Body of pancreas (tissue), 4 donors: Measurements from ENCODE around the gene FAM107A. TPM values are rescaled to one million over a fixed set of nuclear protein-coding genes. Genes with fewer than 3 reads are reported as not detected.

Experiments
- ATAC-seq: fragments of 150-250 bp; one replicate; pipeline ENCODE4 v1.9.1; 2016
- DNase-seq, 4 donors: peaks; one replicate each; pipeline ENCODE4 v3.0.0-alpha.2; 2019
- H3K27ac ChIP-seq, 4 donors: fragments of 200-600 bp; sonication (generic); 1 replicate in 3 of 4; 2 replicates in 1 of 4; pipeline versions ENCODE4 v1.5.1 to v1.6.1; 2016 to 2019; ENCODE audit warnings: mild to moderate bottlenecking in 1 of 4, mixed read lengths in 1 of 4, moderate library complexity in 1 of 4
- H3K27me3 ChIP-seq, 2 donors: fragments of 200-600 bp; sonication (generic); one replicate each; pipeline ENCODE4 v1.6.0; 2016; ENCODE audit warnings: mild to moderate bottlenecking in 1 of 2
- H3K36me3 ChIP-seq, 2 donors: fragments of 200-600 bp; sonication (generic); replicated peaks in 1 of 2; 2 replicates each; pipeline ENCODE4 v1.5.1; 2016; ENCODE audit warnings: low read depth in 2 of 2; ENCODE audit not compliant: insufficient read depth in 1 of 2
- H3K4me1 ChIP-seq: fragments of 200-600 bp; sonication (generic); one replicate; pipeline ENCODE4 v1.6.0; 2016
- H3K4me3 ChIP-seq, 2 donors: fragments of 200-600 bp; sonication (generic); 1 replicate in 1 of 2; 2 replicates in 1 of 2; pipeline ENCODE4 v1.5.1; 2016 to 2019
- H3K9me3 ChIP-seq, 3 donors: fragments of 200-600 bp; sonication (generic); 1 replicate in 2 of 3; 2 replicates in 1 of 3; pipeline ENCODE4 v1.5.1; 2016
- POLR2A ChIP-seq, 3 donors: fragments of 450-650 bp; IDR thresholded peaks; one replicate each; pipeline ENCODE4 v1.6.1; 2016; ENCODE audit warnings: antibody characterized with exemption in 3 of 3, mild to moderate bottlenecking in 2 of 3
- WGBS, 2 donors: methylation state at CpG; one replicate each; pipeline ENCODE4 v1.1.5; 2017; 5-methylcytosine and 5-hydroxymethylcytosine counted together
- intact Hi-C: fragments of 100-400 bp; cut with DNase I; formaldehyde crosslinking; loops from one replicate; pipeline ENCODE4 v1.15.1; 2023
- total RNA-seq, 2 donors: library from RNA; depleted of rRNA; stranded (reverse); fragments of >200 nt; gene quantifications; one replicate each; pipeline ENCODE4 v1.1.0, GENCODE V29; 2016
- TF ChIP-seq, protein P1 (sequence below), 7 experiments: fragments of 450-650 bp in 4 of 7; fragments of 200-600 bp in 3 of 7; sonication (generic) in 3 of 7; IDR thresholded peaks; one replicate each; pipeline ENCODE4 v1.5.1; 2016 to 2019; ENCODE audit warnings: antibody characterized with exemption in 7 of 7

FAM107A gene
- total RNA-seq, 2 donors from 2014 or later: 14.5 to 26.4 TPM

DNA sequence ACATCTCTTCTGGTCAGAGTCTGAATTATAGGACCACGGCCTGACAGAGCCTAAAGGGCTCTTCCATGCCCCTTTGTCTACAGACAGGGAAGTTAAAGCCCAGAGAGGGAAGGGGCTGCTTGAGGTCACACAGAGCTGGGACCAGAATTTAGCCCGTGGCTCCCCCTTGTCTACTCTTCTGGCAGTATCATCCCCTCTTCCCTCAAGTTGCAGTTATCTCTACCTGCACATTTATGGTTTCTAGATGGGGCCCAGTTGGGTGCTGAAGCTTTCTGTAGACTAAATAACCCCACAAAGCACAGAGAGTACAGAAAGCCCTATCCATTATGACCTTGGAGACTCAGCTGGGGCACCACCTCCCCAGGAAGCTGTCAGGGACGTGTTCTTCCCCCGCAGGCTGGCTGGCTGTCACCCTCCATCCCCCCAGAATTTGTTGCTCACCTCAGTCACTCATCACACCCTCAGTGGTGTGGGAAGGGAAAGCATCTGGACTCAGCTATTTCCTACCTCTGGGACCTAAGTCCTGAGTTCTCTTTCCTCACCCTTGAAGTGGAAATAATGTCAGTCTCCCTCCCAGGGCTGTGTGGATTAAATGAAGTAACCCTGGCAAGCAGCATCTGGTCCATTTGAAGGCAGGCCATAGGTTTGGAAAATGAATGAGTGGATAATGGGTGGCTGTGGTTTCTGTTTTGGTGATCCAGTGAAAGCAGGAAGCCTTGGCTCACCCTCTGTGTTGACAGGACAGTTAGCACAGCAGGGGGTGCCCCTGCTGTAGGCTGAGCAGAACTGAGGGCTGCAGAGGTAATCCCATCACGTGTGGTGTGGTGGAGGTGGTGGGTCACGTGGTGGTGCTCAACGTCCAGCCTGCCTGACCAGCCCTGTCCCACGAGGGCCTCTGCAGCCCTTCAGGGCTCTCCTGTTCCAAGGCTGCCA is 56.5 kb downstream of the FAM107A start:
- H3K4me1 ChIP-seq: no peaks in the 10 kb centered on the region
- ATAC-seq (no peak), DNase-seq (no peak)
- WGBS, 2 donors: 71% methylated on average over 8 of the region's 8 CpGs
- intact Hi-C loops: no loop called here
- H3K27me3 ChIP-seq: no peaks in the 10 kb centered on the region
- no peak overlapping the region for H3K4me3 ChIP-seq
- TF ChIP-seq, protein P1, sequence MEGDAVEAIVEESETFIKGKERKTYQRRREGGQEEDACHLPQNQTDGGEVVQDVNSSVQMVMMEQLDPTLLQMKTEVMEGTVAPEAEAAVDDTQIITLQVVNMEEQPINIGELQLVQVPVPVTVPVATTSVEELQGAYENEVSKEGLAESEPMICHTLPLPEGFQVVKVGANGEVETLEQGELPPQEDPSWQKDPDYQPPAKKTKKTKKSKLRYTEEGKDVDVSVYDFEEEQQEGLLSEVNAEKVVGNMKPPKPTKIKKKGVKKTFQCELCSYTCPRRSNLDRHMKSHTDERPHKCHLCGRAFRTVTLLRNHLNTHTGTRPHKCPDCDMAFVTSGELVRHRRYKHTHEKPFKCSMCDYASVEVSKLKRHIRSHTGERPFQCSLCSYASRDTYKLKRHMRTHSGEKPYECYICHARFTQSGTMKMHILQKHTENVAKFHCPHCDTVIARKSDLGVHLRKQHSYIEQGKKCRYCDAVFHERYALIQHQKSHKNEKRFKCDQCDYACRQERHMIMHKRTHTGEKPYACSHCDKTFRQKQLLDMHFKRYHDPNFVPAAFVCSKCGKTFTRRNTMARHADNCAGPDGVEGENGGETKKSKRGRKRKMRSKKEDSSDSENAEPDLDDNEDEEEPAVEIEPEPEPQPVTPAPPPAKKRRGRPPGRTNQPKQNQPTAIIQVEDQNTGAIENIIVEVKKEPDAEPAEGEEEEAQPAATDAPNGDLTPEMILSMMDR (IDR thresholded peaks at IDR 0.05): no peak
- TF ChIP-seq POLR2A (IDR thresholded peaks at IDR 0.05): no peak
- no peak overlapping the region for H3K27ac ChIP-seq
- no peaks in the 10 kb centered on the region for H3K9me3 ChIP-seq
- H3K36me3 ChIP-seq: no peaks in the 10 kb centered on the region

DNA sequence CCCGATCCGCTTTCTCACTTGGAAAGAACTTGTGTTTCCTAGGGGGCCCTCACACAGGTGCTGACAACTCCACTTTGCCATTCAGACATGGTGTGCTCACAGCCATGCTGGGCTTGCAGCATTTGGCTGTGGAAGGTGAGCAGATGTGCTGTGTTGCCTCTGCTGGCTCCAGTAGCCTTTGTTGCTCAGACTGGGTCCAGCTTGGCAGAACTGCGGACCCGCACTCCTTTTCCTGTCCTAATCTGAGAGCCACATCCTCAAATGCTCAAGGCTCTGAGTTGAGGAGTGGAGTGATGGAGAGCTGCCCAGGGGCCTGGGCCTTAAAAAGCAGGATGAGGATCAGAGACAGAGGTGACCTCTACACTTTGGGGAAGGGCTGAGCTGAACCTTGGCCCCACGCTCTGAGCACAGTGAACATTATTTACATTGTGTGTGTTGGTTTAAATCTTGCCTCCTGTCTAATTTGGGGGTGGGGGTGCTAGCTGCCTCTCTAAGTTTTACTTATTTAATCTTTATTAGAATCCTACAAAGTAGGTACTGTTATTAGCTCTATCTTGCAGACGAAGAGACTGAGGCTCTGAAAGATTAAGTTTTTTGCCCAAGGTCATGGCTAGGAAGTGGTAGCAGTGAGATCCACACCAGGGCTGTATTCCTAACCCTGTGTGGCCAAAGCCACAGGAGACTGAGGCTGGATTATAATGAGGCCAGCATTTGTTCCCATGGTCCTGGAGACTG is 57.4 kb downstream of the FAM107A start:
- intact Hi-C loops: no loop called here
- Histone ChIP-seq H3K4me1 (no peaks in the 10 kb centered on the region), H3K27me3 (no peaks in the 10 kb centered on the region), H3K36me3 (no peaks in the 10 kb centered on the region), H3K4me3 (no peak overlapping the region), H3K27ac (no peak overlapping the region), H3K9me3 (no peaks in the 10 kb centered on the region)
- DNase-seq (no peak), ATAC-seq (no peak)
- WGBS, 2 donors: 79 to 83% methylated on average over 6 of the region's 6 CpGs
- TF ChIP-seq POLR2A (IDR thresholded peaks at IDR 0.05): no peak
- TF ChIP-seq, protein P1 (IDR thresholded peaks at IDR 0.05): no peak

DNA sequence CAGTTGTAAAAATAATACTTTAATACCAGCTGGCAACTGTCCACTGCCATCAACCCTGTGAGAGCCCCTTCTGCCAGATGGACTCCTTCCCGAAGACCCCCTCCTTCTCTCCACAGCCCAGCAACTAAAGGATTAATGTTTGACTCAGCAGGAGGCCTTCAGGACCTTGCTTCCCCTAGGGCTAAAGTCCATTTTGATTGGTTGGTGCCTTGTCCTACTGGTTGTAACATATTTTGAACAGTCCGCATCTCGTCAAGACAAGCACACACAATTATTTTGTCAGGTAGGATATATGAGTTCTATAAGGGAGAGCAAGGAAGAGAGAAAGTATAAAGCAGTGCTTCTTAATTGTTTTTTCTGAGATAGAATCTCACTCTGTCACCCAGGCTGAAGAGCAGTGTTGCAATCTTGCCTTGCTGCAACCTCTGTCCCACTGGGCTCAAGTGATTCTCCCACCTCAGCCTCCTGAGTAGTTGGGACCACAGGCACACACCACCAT is 58.9 kb downstream of the FAM107A start:
- no peak for DNase-seq
- intact Hi-C loops: no loop called here
- Histone ChIP-seq H3K27ac (no peak overlapping the region), H3K9me3 (no peaks in the 10 kb centered on the region), H3K27me3 (no peaks in the 10 kb centered on the region), H3K4me1 (no peaks in the 10 kb centered on the region), H3K4me3 (no peak overlapping the region), H3K36me3 (no peaks in the 10 kb centered on the region)
- no peak for ATAC-seq
- TF ChIP-seq POLR2A (IDR thresholded peaks at IDR 0.05): no peak
- TF ChIP-seq, protein P1 (IDR thresholded peaks at IDR 0.05): no peak
- 29 to 38% methylated on average over 3 of the region's 3 CpGs for WGBS, 2 donors

DNA sequence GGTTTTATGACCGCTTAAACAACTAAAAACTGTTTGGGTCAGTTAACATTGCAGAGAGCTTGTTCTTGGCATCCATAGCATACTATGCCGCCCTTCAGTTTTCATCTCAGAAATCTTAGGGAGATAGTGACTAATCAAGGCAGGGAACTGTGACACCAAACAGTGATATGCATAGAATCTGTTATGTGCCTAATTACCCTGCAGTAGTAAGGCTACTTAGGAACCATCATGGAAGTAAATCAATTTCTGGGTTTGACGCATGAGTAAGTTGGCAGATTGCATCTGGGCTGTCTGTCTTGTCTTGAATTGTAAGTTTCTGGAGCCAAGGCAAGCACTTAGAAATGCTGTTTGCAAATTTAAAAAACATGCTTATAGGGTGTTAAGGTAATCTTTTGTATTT is 62.8 kb downstream of the FAM107A start:
- DNase-seq (no peak), ATAC-seq (no peak)
- H3K4me3 ChIP-seq: no peak overlapping the region
- H3K4me1 ChIP-seq: no peaks in the 10 kb centered on the region
- H3K9me3 ChIP-seq: no peaks in the 10 kb centered on the region
- WGBS, 2 donors: 91 to 94% methylated on average over 3 of the region's 3 CpGs
- no peak for TF ChIP-seq POLR2A (IDR thresholded peaks at IDR 0.05)
- TF ChIP-seq, protein P1 (IDR thresholded peaks at IDR 0.05): no peak
- intact Hi-C loops: no loop called here
- no peak overlapping the region for H3K27ac ChIP-seq
- no peaks in the 10 kb centered on the region for H3K36me3 ChIP-seq
- no peaks in the 10 kb centered on the region for H3K27me3 ChIP-seq

Other genes with a start within 250 kb of the FAM107A start
- gene PXK, start 244.5 kb downstream of the FAM107A start, total RNA-seq: 10 to 100 TPM in 1 of 2 donors, 1 to 10 TPM in 1; 8.2 to 12.7 TPM
- gene PDHB, start 143.6 kb downstream of the FAM107A start, total RNA-seq: 10 to 100 TPM; 23.4 to 32.7 TPM
- gene KCTD6, start 85.3 kb downstream of the FAM107A start, total RNA-seq: 10 to 100 TPM in 1 of 2 donors, 1 to 10 TPM in 1; 1.3 to 13.0 TPM
- gene ACOX2, start 40.2 kb downstream of the FAM107A start, total RNA-seq: 1 to 10 TPM; 2.3 to 5.9 TPM
- 1 to 10 TPM in 1 of 2 donors, not detected in 1; 1.8 TPM for gene FAM3D, start 89.4 kb upstream of the FAM107A start, total RNA-seq